ENCODE results near the gene CHST10.

CHST10 gene

DNA sequence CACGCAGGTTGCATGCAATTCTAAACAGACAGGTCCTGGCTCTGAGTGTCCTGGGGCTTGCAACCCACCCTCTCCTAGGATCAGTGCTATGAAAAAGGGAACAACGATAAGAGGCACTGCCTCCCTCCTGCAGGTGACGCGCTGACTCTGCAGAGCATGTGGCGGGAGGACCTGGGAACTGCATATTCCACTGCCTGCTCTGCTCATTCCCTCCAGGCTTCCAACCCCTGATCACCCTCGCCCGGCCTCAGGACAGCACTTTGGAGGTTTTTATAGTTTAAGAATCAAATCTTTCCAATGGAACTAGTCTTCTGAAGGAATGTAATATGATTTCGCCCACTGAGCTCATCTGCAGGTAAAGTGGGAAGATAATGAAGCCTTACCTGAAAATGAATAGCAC lies 8.5 kb downstream of the CHST10 start:
- no peak overlapping the region for H3K4me3 ChIP-seq (ENCODE audit: low read length)
- DNase-seq (ENCODE audit: low read depth) = no peak
- TF ChIP-seq CTCF (conservative IDR thresholded peaks at IDR 0.05; ENCODE audit: low read length) = no peak

DNA sequence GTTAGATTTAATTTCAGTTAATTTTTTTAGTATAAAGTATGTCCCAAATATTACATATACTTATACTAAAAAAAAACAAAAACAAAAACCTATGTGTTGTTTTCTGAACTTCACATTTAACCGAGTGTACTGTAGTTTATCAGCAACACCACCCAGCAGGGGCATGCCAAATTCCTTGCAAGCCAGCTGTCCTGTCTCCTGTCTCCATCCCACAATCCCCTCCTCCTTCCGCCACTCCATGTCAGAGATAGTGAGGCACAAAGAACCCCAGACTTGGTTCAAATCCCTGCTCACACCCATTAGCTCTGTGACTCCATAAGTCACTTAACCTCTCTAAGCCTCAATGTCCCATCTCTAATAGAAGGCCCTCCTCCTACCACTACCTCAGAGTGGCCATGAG lies 9.4 kb downstream of the CHST10 start:
- DNase-seq (ENCODE audit: low read depth) = no peak
- H3K4me3 ChIP-seq (ENCODE audit: low read length) = no peak overlapping the region
- TF ChIP-seq CTCF (conservative IDR thresholded peaks at IDR 0.05; ENCODE audit: low read length) = no peak

DNA sequence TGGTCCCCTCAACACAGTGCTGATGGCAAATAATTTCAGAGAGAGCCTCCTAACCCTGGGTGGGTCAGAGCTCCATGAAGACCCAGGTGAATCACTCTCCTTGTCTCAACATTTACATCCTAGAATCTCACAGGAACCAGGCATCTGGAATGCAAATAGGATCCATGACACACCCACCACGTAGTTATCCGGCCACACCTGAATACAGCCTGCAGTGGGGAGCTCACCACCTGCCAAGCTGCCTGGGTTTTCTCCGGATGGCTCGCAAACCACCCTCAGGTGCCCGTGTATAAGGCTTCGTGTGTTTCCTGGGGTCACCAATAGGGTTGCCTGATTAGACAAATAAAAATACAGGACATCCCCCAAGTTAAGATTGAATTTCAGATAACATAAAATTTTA lies 9.9 kb downstream of the CHST10 start:
- H3K4me3 ChIP-seq (ENCODE audit: low read length) = no peak overlapping the region
- no peak for TF ChIP-seq CTCF (conservative IDR thresholded peaks at IDR 0.05; ENCODE audit: low read length)
- DNase-seq (ENCODE audit: low read depth) = no peak

DNA sequence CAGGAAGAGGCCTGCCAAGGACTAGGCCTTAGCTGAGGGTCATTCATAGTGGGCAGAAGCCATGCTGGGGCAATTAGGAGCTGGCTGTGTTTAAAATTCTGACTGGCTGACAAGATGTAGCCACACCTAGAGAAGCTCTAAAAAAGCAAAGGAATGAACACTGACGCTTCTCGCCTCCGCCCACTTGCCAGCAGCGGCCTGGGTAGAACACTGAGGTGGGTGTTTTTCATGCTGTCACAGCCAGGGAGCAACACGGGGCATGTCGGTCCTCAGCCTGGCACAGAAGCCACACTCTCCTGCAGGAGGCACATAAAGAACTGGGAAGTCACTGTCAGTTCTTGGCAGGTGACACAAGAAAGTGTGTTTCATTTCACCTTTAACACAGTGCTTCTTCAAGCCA lies 10.4 kb downstream of the CHST10 start:
- H3K4me3 ChIP-seq (ENCODE audit: low read length) = no peak overlapping the region
- DNase-seq (ENCODE audit: low read depth) = no peak
- no peak for TF ChIP-seq CTCF (conservative IDR thresholded peaks at IDR 0.05; ENCODE audit: low read length)

DNA sequence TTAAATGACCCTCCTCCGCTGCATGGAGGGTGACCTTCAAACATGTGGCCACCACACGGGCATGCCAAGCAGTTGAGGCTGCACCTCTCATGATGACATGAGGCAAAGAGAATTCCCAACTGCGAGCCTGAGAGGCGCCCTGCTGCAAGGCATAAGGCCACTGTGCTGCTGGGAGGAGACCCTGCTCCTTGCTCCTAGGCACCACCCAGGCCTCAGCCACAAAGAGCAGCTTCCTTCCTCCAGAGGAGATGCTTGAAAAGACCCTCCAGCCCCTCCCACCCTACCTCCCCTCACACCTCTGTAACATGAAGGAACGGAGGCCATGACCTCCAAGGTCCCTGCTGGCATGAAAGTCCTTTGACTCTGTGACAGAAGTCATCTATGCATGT lies 11.4 kb downstream of the CHST10 start:
- DNase-seq (ENCODE audit: low read depth) = no peak
- TF ChIP-seq CTCF (conservative IDR thresholded peaks at IDR 0.05; ENCODE audit: low read length) = no peak

DNA sequence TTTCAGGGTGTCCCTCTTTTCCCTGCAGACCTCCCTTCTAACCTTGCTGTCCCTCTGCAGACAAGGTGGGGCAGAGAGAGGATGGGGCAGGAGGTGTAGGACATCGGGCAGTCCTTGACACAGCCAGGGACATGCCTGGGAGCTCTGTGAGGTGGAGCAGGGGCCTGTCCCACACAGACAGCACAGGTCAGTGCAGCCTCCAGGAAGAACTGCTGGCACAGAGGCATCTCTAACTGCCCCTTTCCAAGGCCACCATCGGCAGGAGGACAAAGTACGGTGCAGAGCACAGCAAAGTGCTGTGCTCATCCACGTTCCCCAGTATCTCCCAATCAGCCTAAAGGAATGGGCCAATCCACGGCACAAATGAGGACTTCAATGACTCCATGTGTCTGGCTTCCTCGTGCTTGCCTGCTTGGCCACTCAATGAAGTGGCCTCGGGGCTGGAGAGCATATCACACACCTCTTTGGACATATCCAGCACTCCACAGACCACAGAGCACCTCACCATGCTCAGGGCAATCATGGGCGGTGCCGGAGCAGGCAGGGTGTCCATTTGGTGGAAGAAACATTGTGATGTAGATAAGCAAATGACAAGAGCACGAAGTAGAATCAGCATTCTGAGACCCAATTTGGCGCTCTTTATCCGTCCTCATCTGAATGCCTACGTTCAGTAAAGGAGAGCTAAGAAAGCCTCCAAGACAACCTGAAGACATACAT lies 11.9 kb downstream of the CHST10 start:
- DNase-seq (ENCODE audit: low read depth) = no peak
- H3K4me3 ChIP-seq (ENCODE audit: low read length) = no peak overlapping the region
- no peak for TF ChIP-seq CTCF (conservative IDR thresholded peaks at IDR 0.05; ENCODE audit: low read length)

More for the DNA sequence above, 11.4 kb downstream of the CHST10 start:
- H3K4me3 ChIP-seq (ENCODE audit: low read length) = no peak overlapping the region

DNA sequence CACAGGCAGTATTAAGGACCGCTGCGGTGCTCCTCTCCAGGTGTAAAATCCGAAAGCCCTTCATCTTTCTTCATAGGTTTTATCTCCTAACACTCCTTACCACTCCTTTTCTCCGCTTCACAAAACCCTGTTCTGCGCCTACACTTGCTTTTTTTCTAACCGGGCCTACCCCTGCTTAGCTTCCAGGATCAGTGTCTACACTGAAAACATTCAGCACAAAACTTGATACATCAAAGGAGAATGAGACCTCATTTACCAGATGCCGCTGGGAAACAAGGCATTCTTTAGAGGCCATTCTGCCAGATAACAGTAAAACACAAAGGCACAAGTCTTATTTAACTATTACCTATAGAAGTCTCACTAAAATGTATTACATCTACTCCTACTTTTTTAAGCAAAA lies 13.1 kb downstream of the CHST10 start:
- no peak for DNase-seq (ENCODE audit: low read depth)
- no peak for TF ChIP-seq CTCF (conservative IDR thresholded peaks at IDR 0.05; ENCODE audit: low read length)
- H3K4me3 ChIP-seq (ENCODE audit: low read length) = no peak overlapping the region
